ENCODE data around the gene IGFALS.

The IGFALS gene

DNA sequence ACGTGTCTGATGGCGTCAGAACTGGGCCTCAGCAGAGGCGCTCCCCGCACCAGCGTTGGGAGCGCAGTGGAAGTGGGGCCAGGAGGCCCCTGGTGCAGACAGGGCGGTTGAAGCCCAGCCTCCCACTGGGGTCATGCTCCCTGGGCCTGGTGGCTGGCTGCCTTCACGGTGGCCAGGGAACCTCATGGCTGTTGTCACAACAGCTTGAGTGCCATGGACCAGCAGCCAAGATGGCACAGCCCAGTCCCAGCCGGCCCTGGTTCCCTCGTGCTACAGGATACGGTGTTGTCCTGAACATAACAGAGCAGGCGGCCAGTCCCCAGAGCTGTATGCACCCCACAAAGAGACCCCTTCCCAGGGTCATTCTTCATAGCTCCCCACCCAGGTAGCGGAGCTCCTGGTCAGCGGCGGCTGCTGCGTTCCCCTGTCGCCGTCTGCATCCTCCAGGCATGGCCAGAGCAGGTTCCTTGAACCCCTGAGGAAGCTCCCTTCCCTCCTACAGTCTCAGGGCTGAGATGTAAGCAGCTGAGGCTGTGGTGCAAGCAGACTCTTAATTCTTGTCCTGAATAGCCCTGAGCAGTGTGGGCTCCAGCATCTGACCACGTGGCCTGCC, 51.8 kb downstream of the IGFALS start:
- DNase-seq = peak; percentile 13

- DNase-seq = peak; percentile 22
Measured at GRCh38 chr16:1740781-1741490, 52.6 kb downstream of the IGFALS start.
